Esophagus muscularis mucosa (tissue), 4 donors: ENCODE data around the gene SRXN1. TPM values are rescaled to one million over a fixed set of nuclear protein-coding genes. Genes with fewer than 3 reads are reported as not detected.

Source experiments
- DNase-seq: peaks from one replicate; pipeline ENCODE4 v3.0.0-alpha.2; 2017; ENCODE audit errors: extremely low spot score
- H3K27ac ChIP-seq, 4 donors: fragments of 200-600 bp; sonication (generic); replicated peaks in 1 of 4; 1 replicate in 3 of 4; 2 replicates in 1 of 4; pipeline ENCODE4 v1.5.1; 2016 to 2019; ENCODE audit warnings: mild to moderate bottlenecking in 1 of 4
- H3K27me3 ChIP-seq, 4 donors: fragments of 200-600 bp; sonication (generic); one replicate each; pipeline versions ENCODE4 v1.5.1 to v1.6.0; 2016 to 2019
- H3K36me3 ChIP-seq, 4 donors: fragments of 200-600 bp; sonication (generic); one replicate each; pipeline ENCODE4 v1.5.1; 2016 to 2019
- H3K4me1 ChIP-seq, 4 donors: fragments of 200-600 bp; sonication (generic); one replicate each; pipeline ENCODE4 v1.5.1; 2016 to 2019
- H3K4me3 ChIP-seq, 4 donors: fragments of 200-600 bp; sonication (generic); 1 replicate in 2 of 4; 2 replicates in 2 of 4; pipeline ENCODE4 v1.5.1; 2016 to 2019; ENCODE audit warnings: mild to moderate bottlenecking in 4 of 4, moderate library complexity in 1 of 4
- H3K9me3 ChIP-seq, 4 donors: fragments of 200-600 bp; sonication (generic); 1 replicate in 3 of 4; 2 replicates in 1 of 4; pipeline ENCODE4 v1.5.1; 2016 to 2019
- CTCF ChIP-seq, 3 experiments: fragments of 200-600 bp in 2 of 3; fragments of 450-650 bp in 1 of 3; sonication (generic) in 2 of 3; IDR thresholded peaks; one replicate each; pipeline ENCODE4 v1.5.1; 2017 to 2019; ENCODE audit warnings: antibody characterized with exemption in 3 of 3, mild to moderate bottlenecking in 2 of 3, moderate library complexity in 1 of 3
- EP300 ChIP-seq: sonication (generic); formaldehyde crosslinking; IDR thresholded peaks from one replicate; pipeline ENCODE4 v1.6.1; 2017; ENCODE audit warnings: antibody characterized with exemption
- POLR2A ChIP-seq: fragments of 450-650 bp; IDR thresholded peaks from one replicate; pipeline ENCODE4 v1.6.1; 2017; ENCODE audit warnings: antibody characterized with exemption, moderate library complexity, mild to moderate bottlenecking, low read depth
- POLR2AphosphoS5 ChIP-seq, 2 donors: sonication (generic); formaldehyde crosslinking; IDR thresholded peaks; one replicate each; pipeline ENCODE4 v1.6.1; 2017; ENCODE audit warnings: antibody characterized with exemption in 2 of 2
- WGBS: methylation state at CpG from one replicate; pipeline ENCODE4 v1.1.5; 2018; 5-methylcytosine and 5-hydroxymethylcytosine counted together
- intact Hi-C: fragments of 100-400 bp; cut with DNase I; formaldehyde crosslinking; loops from one replicate; pipeline ENCODE4 v1.15.1; 2023
- total RNA-seq, 4 donors: library from RNA; depleted of rRNA; stranded (reverse); fragments of >200 nt; gene quantifications; one replicate each; pipeline versions ENCODE4 v1.1.0 to v1.2.1, GENCODE V29; 2016

The SRXN1 gene
- total RNA-seq, 4 donors from 2014 or later, result 37.0 to 58.2 (median 41.4) TPM

DNA sequence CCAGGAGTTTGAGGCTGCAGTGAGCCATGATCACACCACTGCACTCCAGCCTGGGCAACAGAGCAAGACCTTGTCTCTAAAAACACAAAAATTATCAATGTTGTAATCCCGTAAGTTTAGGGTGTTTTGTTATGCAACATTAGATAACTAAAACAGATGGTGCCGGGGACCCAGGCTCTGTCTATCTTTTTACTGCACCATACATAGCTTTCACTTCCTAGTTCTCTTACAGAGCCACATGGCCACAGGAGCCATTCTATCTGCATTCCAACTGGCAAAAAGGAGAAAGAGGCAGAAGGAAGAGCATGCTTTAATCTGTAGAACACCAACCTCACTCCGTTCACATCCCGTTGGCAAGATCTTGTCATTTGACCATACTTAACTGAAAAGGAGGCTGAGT is 37.5 kb downstream of the SRXN1 start:
- Histone ChIP-seq H3K36me3 (no peaks in the 10 kb centered on the region), H3K27ac (no peak overlapping the region), H3K27me3 (peaks cover 0 to 79% (median 11%) of the 10 kb centered on the region in 4 donors), H3K4me1 (peaks cover 0 to 14% (median 11%) of the 10 kb centered on the region in 4 donors), H3K9me3 (peaks cover 0 to 14% (median 9%) of the 10 kb centered on the region in 4 donors), H3K4me3 (no peak overlapping the region)
- no peak for TF ChIP-seq CTCF (IDR thresholded peaks at IDR 0.05)
- no peak for TF ChIP-seq EP300
- TF ChIP-seq POLR2AphosphoS5 (IDR thresholded peaks at IDR 0.05), result no peak
- no peak for TF ChIP-seq POLR2A
- intact Hi-C loops, result no loop called here
- no peak for DNase-seq
- WGBS, result 80% methylated on average over 4 of the region's 4 CpGs

DNA sequence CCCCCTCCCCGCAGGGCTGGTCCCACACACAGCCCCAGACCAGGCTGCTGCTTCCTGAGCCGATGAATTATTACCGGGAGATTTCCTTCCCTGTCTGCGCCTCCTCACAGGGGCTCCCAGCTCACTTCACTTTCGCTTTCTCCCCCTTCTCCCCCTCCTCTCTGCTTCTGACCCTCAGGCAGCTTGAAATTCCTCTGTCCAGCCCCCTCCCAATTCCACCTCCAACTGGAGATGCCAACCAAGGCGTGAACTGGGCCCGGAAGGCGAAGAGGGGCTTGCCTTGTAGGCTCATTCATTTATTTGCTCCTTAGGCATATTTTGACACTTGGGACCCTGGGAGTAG is 41.2 kb downstream of the SRXN1 start:
- no peak for DNase-seq
- Histone ChIP-seq H3K27ac (no peak overlapping the region), H3K4me3 (peak overlapping the region in 1 of 4 donors; percentile 3), H3K4me1 (peaks cover 0 to 23% (median 20%) of the 10 kb centered on the region in 4 donors), H3K9me3 (no peaks in the 10 kb centered on the region), H3K27me3 (peaks cover 0 to 82% (median 27%) of the 10 kb centered on the region in 4 donors), H3K36me3 (peaks cover 0 to 11% (median 0%) of the 10 kb centered on the region in 4 donors)
- intact Hi-C loops, result no loop called here
- no peak for TF ChIP-seq POLR2AphosphoS5 (IDR thresholded peaks at IDR 0.05)
- no peak for TF ChIP-seq POLR2A
- TF ChIP-seq EP300, result no peak
- TF ChIP-seq CTCF (IDR thresholded peaks at IDR 0.05), result no peak
- WGBS, result 30% methylated on average over 7 of the region's 8 CpGs

GRCh38 chr20:611047-611842 is 41.8 kb downstream of the SRXN1 start:
- Histone ChIP-seq H3K4me3 (peak overlapping the region in 1 of 4 donors; percentile 3), H3K4me1 (peaks cover 3 to 23% (median 20%) of the 10 kb centered on the region in 4 donors), H3K27ac (no peak overlapping the region), H3K36me3 (peaks cover 0 to 11% (median 0%) of the 10 kb centered on the region in 4 donors), H3K27me3 (peaks cover 0 to 85% (median 27%) of the 10 kb centered on the region in 4 donors), H3K9me3 (no peaks in the 10 kb centered on the region)
- intact Hi-C loops, result no loop called here
- no peak for TF ChIP-seq EP300
- no peak for TF ChIP-seq POLR2AphosphoS5 (IDR thresholded peaks at IDR 0.05)
- no peak for TF ChIP-seq CTCF (IDR thresholded peaks at IDR 0.05)
- no peak for TF ChIP-seq POLR2A
- DNase-seq, result no peak
- 47% methylated on average over 21 of the region's 24 CpGs for WGBS

GRCh38 chr20:610130-611046 is 42.6 kb downstream of the SRXN1 start, which contains the start of gene TCF15:
Gene TCF15 (minus strand): TSS chr20:610309. CDS start chr20:610237, 72 bp downstream.
- TF ChIP-seq POLR2AphosphoS5 (IDR thresholded peaks at IDR 0.05) (no peak), EP300 (no peak), CTCF (IDR thresholded peaks at IDR 0.05) (no peak), POLR2A (no peak)
- Histone ChIP-seq H3K4me3 (peak within 1 kb of the TSS; percentile 45 to 55 (median 47)), H3K27me3 (peaks cover 0 to 88% (median 27%) of the 10 kb centered on the region in 4 donors), H3K36me3 (peaks cover 0 to 11% (median 0%) of the 10 kb centered on the region in 4 donors), H3K27ac (peak within 1 kb of the TSS in 3 of 4 donors; percentile 31 to 46 (median 44)), H3K9me3 (no peaks in the 10 kb centered on the region), H3K4me1 (peaks cover 12 to 23% (median 20%) of the 10 kb centered on the region in 4 donors)
- 40% methylated on average over 11 of the region's 84 CpGs for WGBS
- intact Hi-C loops, result no loop called here
- DNase-seq, result no peak
